ENCODE results near the gene SLC35F1.

GRCh38 chr6:118299457-118299856 lies 392.4 kb downstream of the SLC35F1 start:
- no peak for TF ChIP-seq POLR2A (IDR thresholded peaks at IDR 0.05; ENCODE audit: low read depth, low read length)
- no peak for TF ChIP-seq TAF1 (IDR thresholded peaks at IDR 0.05; ENCODE audit: low read depth, low read length)
- TF ChIP-seq POLR2AphosphoS5 (IDR thresholded peaks at IDR 0.05; ENCODE audit: low read depth, low read length), result no peak
- no peak for TF ChIP-seq SPI1 (IDR thresholded peaks at IDR 0.05; ENCODE audit: low read depth, low read length)

All from GM12891 (cell line).